H1 (cell line): Measurements from ENCODE around the gene FAM228A.

Experiments used
- CEBPB ChIP-seq: IDR thresholded peaks from 2 replicates; pipeline ENCODE4 v1.6.1; 2012; ENCODE audit warnings: low read depth, low read length
- CHD1 ChIP-seq: IDR thresholded peaks from 2 replicates; pipeline ENCODE4 v1.6.1; 2012; ENCODE audit warnings: low read depth, low read length, improper control_type of control experiment
- CREB1 ChIP-seq: IDR thresholded peaks from 2 replicates; pipeline ENCODE4 v1.6.1; 2012; ENCODE audit warnings: inconsistent platforms
- EP300 ChIP-seq, 2 experiments: IDR thresholded peaks; 1 replicate in 1 of 2; 2 replicates in 1 of 2; pipeline ENCODE4 v1.6.1; 2011 to 2012; ENCODE audit warnings: low read depth in 2 of 2, low read length in 2 of 2, mild to moderate bottlenecking in 2 of 2, borderline replicate concordance in 1 of 2, inconsistent platforms in 1 of 2, moderate library complexity in 1 of 2
- EZH2 ChIP-seq: fragments of 200-600 bp; sonication (generic); IDR thresholded peaks from 2 replicates; pipeline ENCODE4 v1.7.1; 2012; ENCODE audit warnings: low read depth, mild to moderate bottlenecking, moderate library complexity, low read length, inconsistent platforms; ENCODE audit not compliant: severe bottlenecking
- POLR2A ChIP-seq, 2 experiments: IDR thresholded peaks; 1 replicate in 1 of 2; 2 replicates in 1 of 2; pipeline ENCODE4 v1.6.1; 2011; ENCODE audit warnings: low read depth in 2 of 2, low read length in 2 of 2, mild to moderate bottlenecking in 2 of 2; ENCODE audit errors: control extremely low read depth in 1 of 2
- POLR2AphosphoS5 ChIP-seq: IDR thresholded peaks from 2 replicates; pipeline ENCODE4 v1.6.1; 2011; ENCODE audit warnings: low read depth, low read length
- RFX5 ChIP-seq: IDR thresholded peaks from 2 replicates; pipeline ENCODE4 v1.6.1; 2011; ENCODE audit warnings: low read depth, low read length, improper control_type of control experiment, borderline replicate concordance
- TAF1 ChIP-seq: IDR thresholded peaks from 2 replicates; pipeline ENCODE4 v1.6.1; 2011; ENCODE audit warnings: mild to moderate bottlenecking, low read depth, low read length
- TCF12 ChIP-seq: IDR thresholded peaks from 2 replicates; pipeline ENCODE4 v1.6.1; 2011; ENCODE audit warnings: low read depth, mild to moderate bottlenecking, low read length
- TF ChIP-seq, protein P1 (sequence below), 3 experiments: IDR thresholded peaks; 1 replicate in 2 of 3; 2 replicates in 1 of 3; pipeline versions ENCODE4 v1.5.1 to v1.6.1; 2011; ENCODE audit warnings: low read length in 3 of 3, mild to moderate bottlenecking in 3 of 3, inconsistent platforms in 2 of 3, low read depth in 1 of 3, moderate library complexity in 1 of 3; ENCODE audit not compliant: insufficient read depth in 1 of 3; ENCODE audit errors: control extremely low read depth in 1 of 3
- TF ChIP-seq, protein P2 (sequence below): IDR thresholded peaks from 2 replicates; pipeline ENCODE4 v1.6.1; 2012; ENCODE audit warnings: inconsistent platforms

DNA sequence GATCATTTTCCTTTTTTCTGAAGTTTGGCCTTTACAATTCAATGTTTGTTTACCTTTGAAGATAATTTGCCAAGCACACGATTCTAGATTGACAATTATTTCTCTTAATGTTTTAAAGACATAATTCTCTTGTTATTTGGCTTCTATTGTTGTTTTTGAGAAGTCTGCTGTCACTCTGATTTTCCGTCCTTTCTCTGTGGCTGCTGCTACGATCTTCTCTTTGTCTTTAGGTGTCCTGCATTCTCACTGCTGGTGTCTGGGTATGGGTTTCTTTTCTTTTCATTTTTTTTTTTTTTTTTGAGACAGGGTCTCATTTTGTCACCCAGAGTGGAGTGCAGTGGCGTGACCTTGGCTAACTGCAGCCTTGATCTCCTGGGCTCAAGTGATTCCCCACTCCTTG, 15.1 kb upstream of the FAM228A start:
- TF ChIP-seq TAF1, result no peak
- no peak for TF ChIP-seq RFX5
- TF ChIP-seq, protein P1, sequence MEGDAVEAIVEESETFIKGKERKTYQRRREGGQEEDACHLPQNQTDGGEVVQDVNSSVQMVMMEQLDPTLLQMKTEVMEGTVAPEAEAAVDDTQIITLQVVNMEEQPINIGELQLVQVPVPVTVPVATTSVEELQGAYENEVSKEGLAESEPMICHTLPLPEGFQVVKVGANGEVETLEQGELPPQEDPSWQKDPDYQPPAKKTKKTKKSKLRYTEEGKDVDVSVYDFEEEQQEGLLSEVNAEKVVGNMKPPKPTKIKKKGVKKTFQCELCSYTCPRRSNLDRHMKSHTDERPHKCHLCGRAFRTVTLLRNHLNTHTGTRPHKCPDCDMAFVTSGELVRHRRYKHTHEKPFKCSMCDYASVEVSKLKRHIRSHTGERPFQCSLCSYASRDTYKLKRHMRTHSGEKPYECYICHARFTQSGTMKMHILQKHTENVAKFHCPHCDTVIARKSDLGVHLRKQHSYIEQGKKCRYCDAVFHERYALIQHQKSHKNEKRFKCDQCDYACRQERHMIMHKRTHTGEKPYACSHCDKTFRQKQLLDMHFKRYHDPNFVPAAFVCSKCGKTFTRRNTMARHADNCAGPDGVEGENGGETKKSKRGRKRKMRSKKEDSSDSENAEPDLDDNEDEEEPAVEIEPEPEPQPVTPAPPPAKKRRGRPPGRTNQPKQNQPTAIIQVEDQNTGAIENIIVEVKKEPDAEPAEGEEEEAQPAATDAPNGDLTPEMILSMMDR (IDR thresholded peaks at IDR 0.05; ENCODE audit: control extremely low read depth in 1 of 3, insufficient read depth in 1 of 3, low read depth in 1 of 3, low read length in 3 of 3), result no peak
- no peak for TF ChIP-seq EP300 (IDR thresholded peaks at IDR 0.05; ENCODE audit: borderline replicate concordance in 1 of 2, low read depth in 2 of 2, low read length in 2 of 2)
- no peak for TF ChIP-seq POLR2AphosphoS5
- TF ChIP-seq CHD1, result no peak
- TF ChIP-seq POLR2A (IDR thresholded peaks at IDR 0.05; ENCODE audit: control extremely low read depth in 1 of 2, low read depth in 2 of 2, low read length in 2 of 2), result no peak
- TF ChIP-seq, protein P2, sequence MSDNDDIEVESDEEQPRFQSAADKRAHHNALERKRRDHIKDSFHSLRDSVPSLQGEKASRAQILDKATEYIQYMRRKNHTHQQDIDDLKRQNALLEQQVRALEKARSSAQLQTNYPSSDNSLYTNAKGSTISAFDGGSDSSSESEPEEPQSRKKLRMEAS, result no peak
- no peak for TF ChIP-seq CEBPB
- TF ChIP-seq TCF12, result no peak
- no peak for TF ChIP-seq EZH2
- TF ChIP-seq CREB1, result no peak
